NCI-H1436 (cell line): Measurements from ENCODE around the gene LRRC9.
"Not testable (repeated sequence)": the region's sequence is repeated elsewhere in the genome, so short reads cannot be mapped to it uniquely, and the experiment has no call there.

Source experiments
- DNase-seq: peaks from one replicate; lab custom pipeline; 2025; lab: John Stamatoyannopoulos, UW

The LRRC9 gene

GRCh38 chr14:60064491-60065072 is 144.6 kb downstream of the LRRC9 start:
- DNase-seq, result no peak

DNA sequence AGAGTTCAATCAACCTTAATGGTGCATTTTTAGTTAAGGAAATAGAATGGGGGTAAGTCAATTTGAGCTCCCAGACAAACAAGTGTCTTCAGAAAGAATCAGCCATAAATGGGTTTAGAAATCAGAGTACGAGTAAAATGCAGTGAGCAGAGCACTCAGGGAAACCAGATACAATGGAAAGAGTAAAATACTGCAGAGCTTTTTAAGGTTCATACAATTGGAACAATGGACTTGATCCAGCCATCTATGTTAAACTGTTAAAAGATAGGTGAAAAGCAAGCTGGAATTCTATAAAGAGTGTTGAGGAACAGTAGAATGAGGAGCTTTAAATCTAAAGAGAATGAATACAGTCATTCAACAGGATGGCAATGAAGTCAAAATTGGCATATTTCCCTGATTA is 147.9 kb downstream of the LRRC9 start:
- DNase-seq, result no peak

- DNase-seq, result no peak
Measured at GRCh38 chr14:60079723-60080122, 159.8 kb downstream of the LRRC9 start.

DNA sequence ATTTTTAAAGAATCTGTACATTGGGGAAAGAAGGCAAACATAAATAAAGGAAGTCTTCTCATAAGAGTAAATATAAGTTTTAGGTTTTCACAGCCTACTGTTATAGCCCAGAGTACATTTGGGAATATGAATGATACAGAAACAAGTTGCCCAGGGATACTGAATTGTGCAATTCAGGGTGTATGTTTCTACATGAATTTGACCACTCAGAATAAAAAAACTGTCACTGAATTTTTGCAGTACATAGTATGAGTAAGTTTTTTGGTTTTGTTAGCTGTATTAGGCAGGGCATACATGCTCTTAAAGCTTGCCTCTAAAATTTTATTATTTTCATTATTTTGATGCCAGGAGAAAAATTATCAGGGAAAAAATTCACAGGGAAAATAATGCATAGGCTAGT is 165.1 kb downstream of the LRRC9 start:
- DNase-seq, result no peak

DNA sequence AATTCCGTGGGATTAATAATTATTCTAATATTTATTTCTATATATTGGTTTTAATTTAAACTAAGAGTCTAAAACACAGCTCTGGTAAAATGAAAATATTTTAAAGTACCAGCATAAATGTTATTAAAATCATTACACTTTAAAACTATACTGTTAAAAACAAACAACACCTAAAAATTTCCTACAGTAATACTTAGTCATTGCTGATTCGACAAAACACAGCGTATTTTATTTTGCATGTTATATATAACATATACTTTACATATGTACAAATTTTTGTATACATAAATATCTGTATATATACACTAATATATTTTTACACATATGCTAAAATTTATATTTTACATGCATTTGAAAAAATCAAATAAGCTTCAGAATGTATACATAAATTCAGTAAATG is 165.7 kb downstream of the LRRC9 start:
- no peak for DNase-seq

- DNase-seq, result no peak
Measured at GRCh38 chr14:60087668-60088067, 167.7 kb downstream of the LRRC9 start.

- DNase-seq, result no peak
Measured at GRCh38 chr14:60089221-60089620, 169.3 kb downstream of the LRRC9 start.

DNA sequence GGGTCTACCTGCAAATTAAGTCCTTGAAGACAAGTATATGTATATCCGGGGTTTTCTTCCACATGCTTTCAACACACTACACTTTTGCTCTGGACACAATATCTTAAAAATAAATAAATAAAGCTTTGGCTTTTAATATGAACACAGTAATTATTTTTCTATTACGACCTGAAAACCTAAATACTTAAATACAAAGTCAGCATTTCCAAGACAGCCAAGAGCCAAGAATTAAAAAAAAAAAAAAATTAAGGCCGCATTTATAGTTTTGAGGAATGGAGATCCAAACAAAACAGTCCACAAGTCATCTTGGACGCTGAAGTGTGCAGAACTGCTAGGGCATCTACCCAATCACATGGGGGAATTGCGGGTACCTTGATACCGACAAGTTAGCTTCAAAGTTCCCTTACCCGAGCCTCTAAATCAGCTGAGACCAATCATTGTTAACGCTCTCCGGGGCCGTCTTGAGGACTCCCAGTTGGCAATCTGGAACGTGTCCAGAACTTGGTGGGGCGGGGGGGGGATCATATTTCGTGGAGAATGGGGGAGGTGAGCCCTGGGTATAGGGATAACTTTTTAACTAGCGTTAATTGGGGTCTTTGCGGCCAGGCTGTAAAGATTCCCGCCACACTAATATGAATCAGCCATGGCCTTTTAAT is 171.0 kb downstream of the LRRC9 start:
- DNase-seq, result peak; percentile 75

- DNase-seq, result peak; percentile 99
Measured at GRCh38 chr14:60091550-60092525, 171.9 kb downstream of the LRRC9 start, which contains the start of gene PCNX4. PCNX4 (plus strand) TSS chr14:60091923; CDS start chr14:60107639, 15,716 bp downstream.

DNA sequence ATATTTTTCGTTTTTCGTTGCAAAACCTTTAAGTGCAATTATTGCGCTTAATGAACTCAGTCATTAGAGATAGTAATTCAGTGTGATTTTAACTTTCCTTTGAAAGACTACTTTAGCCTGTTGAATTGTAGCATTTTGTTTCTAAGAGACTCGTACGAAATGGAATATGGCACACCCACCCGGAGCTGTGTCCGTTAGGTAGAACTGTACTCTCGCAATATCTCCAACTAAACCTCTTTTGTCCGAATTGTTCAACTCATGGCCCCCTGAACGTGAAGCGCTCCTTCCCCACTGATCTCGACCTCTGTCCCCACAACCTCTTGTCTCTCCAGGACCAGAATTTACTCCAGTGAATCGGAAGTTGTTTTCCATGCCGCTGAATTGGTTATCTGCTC is 172.6 kb downstream of the LRRC9 start:
- no peak for DNase-seq

DNA sequence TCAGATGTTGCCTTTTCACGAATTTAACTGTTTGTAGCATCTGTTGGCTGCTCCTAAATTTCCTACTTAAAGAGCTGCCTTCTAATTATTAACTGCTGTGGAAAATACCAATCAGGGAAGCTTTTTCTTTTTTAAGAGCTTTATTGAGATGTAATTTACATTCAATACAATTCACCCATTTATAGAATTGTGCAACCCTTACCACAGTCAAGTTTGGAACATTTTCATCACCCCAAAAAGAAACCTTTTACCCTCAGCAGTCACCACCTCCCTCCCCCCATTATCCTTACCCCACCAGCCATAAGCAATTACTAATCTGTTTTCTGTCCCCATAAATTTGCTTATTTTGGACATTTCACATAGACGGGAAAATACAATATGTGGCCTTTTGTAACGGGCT is 173.1 kb downstream of the LRRC9 start:
- no peak for DNase-seq

GRCh38 chr14:60093606-60094005 is 173.7 kb downstream of the LRRC9 start:
- DNase-seq, result no peak

GRCh38 chr14:60094306-60094897 is 174.5 kb downstream of the LRRC9 start:
- no peak for DNase-seq

DNA sequence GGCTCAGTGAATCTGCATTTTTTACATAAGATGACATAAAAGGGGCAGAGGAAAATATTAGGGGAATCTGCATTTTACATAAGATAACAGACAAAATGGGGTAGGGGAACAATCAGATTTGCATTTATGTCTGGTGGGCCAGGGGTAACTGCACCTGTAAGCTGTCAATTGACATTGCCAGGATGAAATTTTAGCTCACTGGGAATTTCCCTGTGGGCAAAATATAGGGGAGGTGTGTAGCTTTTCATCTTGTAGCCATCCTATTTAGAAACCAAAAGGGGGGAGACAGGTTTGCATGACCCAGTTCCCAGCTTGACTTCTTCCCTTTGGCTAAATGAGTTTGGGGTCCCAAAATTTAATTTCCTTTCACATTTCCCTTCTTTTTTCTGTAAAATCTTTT is 175.3 kb downstream of the LRRC9 start:
- DNase-seq, result no peak

DNA sequence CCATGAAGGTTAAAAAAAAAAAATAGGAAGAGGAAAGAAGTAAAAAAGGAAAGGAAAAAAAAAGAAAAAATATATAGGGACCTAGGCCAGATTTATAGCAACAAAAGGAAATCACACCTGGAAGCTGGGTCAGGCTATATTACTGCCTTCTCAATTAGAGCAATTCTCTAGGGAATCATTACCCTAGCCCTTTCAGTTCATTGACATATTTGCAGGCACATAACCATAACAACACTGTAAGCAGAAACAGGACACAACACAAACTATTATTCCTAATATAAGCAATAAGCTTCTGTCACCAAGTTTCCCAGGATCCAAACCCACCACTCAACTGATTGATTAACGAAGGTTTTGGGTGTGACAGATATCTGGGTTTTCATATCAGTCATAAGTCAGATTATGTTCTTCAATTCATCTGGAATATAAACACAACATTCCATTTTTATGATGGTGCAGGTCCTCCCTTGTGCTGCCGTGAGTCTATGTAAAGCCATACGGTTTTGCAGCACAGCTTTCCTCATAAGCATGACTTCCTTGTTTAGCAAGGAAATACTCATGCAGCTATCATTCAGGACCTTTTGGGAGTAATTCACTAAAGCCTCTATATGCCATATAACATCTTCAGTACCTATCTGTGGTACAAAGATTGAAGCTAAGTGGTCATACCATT is 176.0 kb downstream of the LRRC9 start:
- DNase-seq, result peak; percentile 31

- no peak for DNase-seq
Measured at GRCh38 chr14:60097974-60098373, 178.0 kb downstream of the LRRC9 start.

DNA sequence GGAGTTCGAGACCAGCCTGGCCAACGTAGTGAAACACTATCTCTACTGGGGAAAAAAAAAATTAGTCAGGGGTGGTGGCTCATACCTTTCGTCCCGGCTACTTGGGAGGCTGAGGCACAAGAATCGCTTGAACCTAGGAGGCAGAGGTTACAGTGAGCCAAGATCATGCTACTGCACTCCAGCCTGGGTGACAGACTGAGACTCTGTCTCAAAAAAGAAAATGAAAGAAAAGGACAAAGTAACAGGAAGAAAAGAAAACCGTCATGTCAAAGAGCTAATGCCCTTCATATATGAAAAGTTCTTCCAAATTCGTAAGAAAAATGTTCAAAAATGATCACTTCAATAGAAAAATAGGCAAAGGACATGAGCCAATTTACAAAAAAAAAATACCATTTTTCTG is 179.9 kb downstream of the LRRC9 start:
- DNase-seq, result not testable (repeated sequence)

- DNase-seq, result no peak
Measured at GRCh38 chr14:60101786-60102185, 181.8 kb downstream of the LRRC9 start.

DNA sequence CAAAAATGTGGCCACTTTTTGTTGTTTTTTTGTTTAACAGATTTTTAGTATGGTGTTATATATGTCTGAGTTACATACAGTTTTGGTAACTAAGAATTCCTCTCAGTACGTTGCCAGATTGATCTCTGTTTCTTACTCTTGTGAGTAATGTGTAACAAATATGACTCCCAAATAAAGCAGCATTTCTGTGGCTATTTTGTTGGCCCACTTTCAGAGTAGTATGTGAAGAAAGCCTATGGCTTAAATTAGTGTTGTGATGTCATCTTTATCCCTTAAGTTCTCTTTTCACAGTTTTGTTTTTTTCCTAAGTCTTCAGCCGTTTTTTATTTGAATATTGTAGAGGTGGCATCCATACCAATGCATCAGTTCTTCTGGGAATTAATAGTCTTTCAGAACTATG is 182.4 kb downstream of the LRRC9 start:
- no peak for DNase-seq

- DNase-seq, result no peak
Measured at GRCh38 chr14:60106339-60106738, 186.4 kb downstream of the LRRC9 start.

GRCh38 chr14:60107477-60107876 is 187.5 kb downstream of the LRRC9 start:
- no peak for DNase-seq

DNA sequence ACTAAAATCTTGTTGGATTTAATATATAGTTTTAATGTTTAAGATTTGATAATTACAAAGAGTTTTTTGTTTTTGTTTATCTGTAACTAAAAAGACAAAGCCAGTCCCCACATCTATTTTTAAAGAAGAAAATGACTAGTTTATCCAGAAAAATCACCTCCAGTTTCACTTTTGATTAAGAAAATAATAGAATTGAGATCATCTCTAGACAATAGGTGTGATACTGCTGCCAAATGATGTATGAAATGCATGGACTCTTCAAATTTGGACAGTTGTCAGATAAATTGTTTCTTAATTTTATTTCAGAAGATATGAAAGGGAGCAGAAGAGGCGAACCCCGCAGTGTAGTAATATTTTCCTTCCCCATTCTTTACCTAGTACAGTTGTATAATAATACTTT is 191.8 kb downstream of the LRRC9 start:
- DNase-seq, result no peak
